ENCODE results near the gene FERMT3. TPM values are rescaled to one million over a fixed set of nuclear protein-coding genes. Genes with fewer than 3 reads are reported as not detected.

The FERMT3 gene
- total RNA-seq, 1 donor from 2014 or later, result 24.3 TPM

GRCh38 chr11:64181506-64182411 is 24.8 kb upstream of the FERMT3 start:
- Histone ChIP-seq H3K27me3 (no peaks in the 10 kb centered on the region), H3K27ac (peak overlapping the region; percentile 87), H3K9me3 (no peaks in the 10 kb centered on the region), H3K4me3 (peak overlapping the region in 1 of 2 donors; percentile 22), H3K36me3 (no peaks in the 10 kb centered on the region), H3K4me1 (peaks cover 43% of the 10 kb centered on the region)
- TF ChIP-seq POLR2A (IDR thresholded peaks at IDR 0.05) (peak in 1 of 2 donors; percentile 80), POLR2AphosphoS5 (IDR thresholded peaks at IDR 0.05; ENCODE audit: insufficient read depth in 1 of 2, low read depth in 1 of 2) (peak; percentile 93 to 98), CTCF (IDR thresholded peaks at IDR 0.05) (no peak)
- DNase-seq (ENCODE audit: extremely low spot score in 2 of 2), result peak in 1 of 2 donors; percentile 95
- intact Hi-C loops (cut with DNase I), result no loop called here

DNA sequence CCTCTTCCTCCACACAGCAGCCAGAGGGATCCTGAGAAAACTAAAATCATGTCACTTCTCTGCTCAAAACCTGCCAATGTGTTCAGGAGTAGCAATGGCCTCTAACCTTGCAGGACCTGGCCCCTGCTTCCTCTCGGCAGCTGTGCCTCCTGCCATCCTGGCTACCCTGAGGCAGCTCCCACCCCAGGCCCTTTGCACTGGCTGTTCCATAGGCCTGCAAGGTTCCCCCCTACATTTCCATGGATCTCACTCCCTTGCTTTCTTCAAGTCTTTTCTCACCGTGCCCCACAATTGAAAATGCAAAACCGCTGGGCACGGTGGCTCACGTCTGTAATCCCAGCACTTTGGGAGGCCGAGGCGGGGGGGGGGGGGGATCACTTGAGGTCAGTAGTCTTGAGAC is 22.6 kb upstream of the FERMT3 start:
- H3K27me3 ChIP-seq, result no peaks in the 10 kb centered on the region
- H3K9me3 ChIP-seq, result no peaks in the 10 kb centered on the region
- intact Hi-C loops (cut with DNase I), result no loop called here
- no peak for DNase-seq (ENCODE audit: extremely low spot score in 2 of 2)
- H3K4me1 ChIP-seq, result peaks cover 43% of the 10 kb centered on the region
- H3K27ac ChIP-seq, result no peak overlapping the region
- no peak for TF ChIP-seq POLR2A (IDR thresholded peaks at IDR 0.05)
- no peak for TF ChIP-seq CTCF (IDR thresholded peaks at IDR 0.05)
- no peak for TF ChIP-seq POLR2AphosphoS5 (IDR thresholded peaks at IDR 0.05; ENCODE audit: insufficient read depth in 1 of 2, low read depth in 1 of 2)
- no peaks in the 10 kb centered on the region for H3K36me3 ChIP-seq
- no peak overlapping the region for H3K4me3 ChIP-seq

DNA sequence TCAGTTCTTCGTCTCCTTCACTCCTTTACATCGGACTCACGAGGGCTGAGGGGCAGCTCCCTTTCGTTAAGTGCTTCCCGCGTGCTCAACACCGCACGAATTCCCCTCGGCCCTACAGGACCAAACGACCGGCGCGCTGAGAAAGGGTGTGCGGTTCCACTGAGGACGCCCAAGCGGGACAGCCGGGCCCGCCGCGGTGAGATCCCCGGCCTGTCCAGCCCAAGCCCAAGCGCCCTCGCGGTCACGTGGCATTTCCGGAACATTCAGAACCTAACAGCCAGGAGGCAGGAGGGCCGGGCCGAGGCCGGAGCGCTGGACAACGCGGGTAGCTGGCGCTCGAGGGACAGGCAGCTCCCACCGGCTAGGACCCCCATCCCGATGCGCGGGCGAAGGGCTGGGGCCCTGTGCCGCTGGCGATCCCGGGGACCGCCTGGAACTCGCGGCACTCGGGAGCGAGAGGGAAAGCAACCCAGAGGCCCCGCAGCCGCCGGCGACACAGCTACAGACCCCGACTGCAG is 21.3 kb upstream of the FERMT3 start:
- no peak overlapping the region for H3K27ac ChIP-seq
- H3K4me3 ChIP-seq, result peak overlapping the region; percentile 76 to 86
- TF ChIP-seq POLR2A (IDR thresholded peaks at IDR 0.05) (peak; percentile 96 to 99), CTCF (IDR thresholded peaks at IDR 0.05) (peak in 1 of 3 experiments; percentile 55), POLR2AphosphoS5 (IDR thresholded peaks at IDR 0.05; ENCODE audit: insufficient read depth in 1 of 2, low read depth in 1 of 2) (peak in 1 of 2 donors; percentile 100)
- peaks cover 41% of the 10 kb centered on the region for H3K4me1 ChIP-seq
- H3K36me3 ChIP-seq, result peaks cover 0 to 3% of the 10 kb centered on the region in 2 donors
- intact Hi-C loops (cut with DNase I), result no loop called here
- H3K27me3 ChIP-seq, result no peaks in the 10 kb centered on the region
- no peaks in the 10 kb centered on the region for H3K9me3 ChIP-seq
- peak in 1 of 2 donors; percentile 96 for DNase-seq (ENCODE audit: extremely low spot score in 2 of 2)

- TF ChIP-seq POLR2A (IDR thresholded peaks at IDR 0.05) (peak; percentile 76 to 89), POLR2AphosphoS5 (IDR thresholded peaks at IDR 0.05; ENCODE audit: insufficient read depth in 1 of 2, low read depth in 1 of 2) (peak; percentile 68 to 95), CTCF (IDR thresholded peaks at IDR 0.05) (no peak)
- Histone ChIP-seq H3K27ac (no peak within 1 kb of the TSS), H3K4me3 (peak within 1 kb of the TSS; percentile 76 to 86), H3K27me3 (no peaks in the 10 kb centered on the region), H3K36me3 (peaks cover 0 to 3% of the 10 kb centered on the region in 2 donors), H3K4me1 (peaks cover 35% of the 10 kb centered on the region), H3K9me3 (no peaks in the 10 kb centered on the region)
- intact Hi-C loops (cut with DNase I), result no loop called here
- peak; percentile 100 for DNase-seq (ENCODE audit: extremely low spot score in 2 of 2)
Measured at GRCh38 chr11:64185693-64186491, 20.6 kb upstream of the FERMT3 start, which contains the start of gene STIP1. STIP1 (plus strand) TSS chr11:64186171; CDS start chr11:64186262, 91 bp downstream.
